ENCODE measurements around the gene CDS2.

GRCh38 chr20:5080384-5080877 lies 46.4 kb upstream of the CDS2 start:
- TF ChIP-seq, protein P1, sequence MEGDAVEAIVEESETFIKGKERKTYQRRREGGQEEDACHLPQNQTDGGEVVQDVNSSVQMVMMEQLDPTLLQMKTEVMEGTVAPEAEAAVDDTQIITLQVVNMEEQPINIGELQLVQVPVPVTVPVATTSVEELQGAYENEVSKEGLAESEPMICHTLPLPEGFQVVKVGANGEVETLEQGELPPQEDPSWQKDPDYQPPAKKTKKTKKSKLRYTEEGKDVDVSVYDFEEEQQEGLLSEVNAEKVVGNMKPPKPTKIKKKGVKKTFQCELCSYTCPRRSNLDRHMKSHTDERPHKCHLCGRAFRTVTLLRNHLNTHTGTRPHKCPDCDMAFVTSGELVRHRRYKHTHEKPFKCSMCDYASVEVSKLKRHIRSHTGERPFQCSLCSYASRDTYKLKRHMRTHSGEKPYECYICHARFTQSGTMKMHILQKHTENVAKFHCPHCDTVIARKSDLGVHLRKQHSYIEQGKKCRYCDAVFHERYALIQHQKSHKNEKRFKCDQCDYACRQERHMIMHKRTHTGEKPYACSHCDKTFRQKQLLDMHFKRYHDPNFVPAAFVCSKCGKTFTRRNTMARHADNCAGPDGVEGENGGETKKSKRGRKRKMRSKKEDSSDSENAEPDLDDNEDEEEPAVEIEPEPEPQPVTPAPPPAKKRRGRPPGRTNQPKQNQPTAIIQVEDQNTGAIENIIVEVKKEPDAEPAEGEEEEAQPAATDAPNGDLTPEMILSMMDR (IDR thresholded peaks at IDR 0.05): no peak
- TF ChIP-seq POLR2A (IDR thresholded peaks at IDR 0.05): no peak

All from lower leg skin (tissue), 3 donors.